CD4-positive, alpha-beta T cell treated with Interleukin-21 for 1 hour (primary cell): ENCODE results near the gene NEUROD2.
A peak's percentile ranks its signal among the peaks of the same experiment; 100 is the strongest.

Experiments used
- DNase-seq: peaks from one replicate; pipeline ENCODE4 v3.0.0-alpha.2; 2020

Gene NEUROD2

DNA sequence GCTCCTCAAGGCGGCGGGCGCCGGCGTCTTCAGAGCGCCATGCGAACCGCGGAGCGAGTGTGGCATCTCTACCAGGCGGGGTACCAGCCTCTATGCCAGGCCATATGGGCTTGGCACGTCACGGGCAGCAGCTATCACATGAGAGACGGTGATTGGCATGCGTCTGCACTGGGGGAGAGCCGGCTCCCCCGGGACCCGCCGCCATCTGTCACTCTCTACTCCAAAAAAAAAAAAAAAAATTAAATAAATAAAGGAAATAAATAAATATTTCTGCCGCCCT is at the start of gene NEUROD2:
NEUROD2 (minus strand) TSS at position 70 of the 280 bp plus-strand sequence. CDS start 1,321 bp downstream, outside the sequence.
- DNase-seq: no peak

GRCh38 chr17:39655105-39655504 is 47.4 kb upstream of the NEUROD2 start:
- DNase-seq: no peak

DNA sequence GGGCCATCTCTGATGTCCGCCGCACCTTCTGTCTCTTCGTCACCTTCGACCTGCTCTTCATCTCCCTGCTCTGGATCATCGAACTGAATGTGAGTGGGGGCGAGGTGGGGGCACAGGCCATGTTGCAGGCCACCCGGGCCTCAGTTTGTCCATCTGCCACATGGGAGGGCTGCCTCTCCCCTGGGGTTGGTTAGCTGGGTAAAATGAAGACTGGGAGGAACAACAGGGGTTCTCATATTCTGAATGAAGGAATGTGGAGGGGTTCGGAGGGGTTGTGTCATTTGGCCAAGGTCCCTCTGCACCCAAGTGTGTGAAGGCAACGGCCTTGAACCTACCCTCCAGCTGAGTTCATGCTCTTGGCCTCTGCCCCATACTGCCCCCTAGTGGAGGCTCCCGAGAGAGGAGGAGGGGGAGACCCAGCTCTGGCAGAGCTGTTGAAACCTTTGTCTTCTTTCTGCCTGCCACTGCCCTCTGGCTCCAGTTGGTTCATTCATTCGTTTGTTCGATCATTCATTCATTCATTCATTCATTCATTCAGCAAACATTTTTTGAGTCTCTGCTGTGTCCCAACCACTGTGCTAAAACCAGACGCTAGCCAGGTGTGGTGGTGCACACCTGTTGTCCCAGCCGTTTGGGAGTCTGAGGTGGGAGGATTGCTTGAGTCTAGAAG is 46.1 kb upstream of the NEUROD2 start:
- peak; percentile 82 for DNase-seq

DNA sequence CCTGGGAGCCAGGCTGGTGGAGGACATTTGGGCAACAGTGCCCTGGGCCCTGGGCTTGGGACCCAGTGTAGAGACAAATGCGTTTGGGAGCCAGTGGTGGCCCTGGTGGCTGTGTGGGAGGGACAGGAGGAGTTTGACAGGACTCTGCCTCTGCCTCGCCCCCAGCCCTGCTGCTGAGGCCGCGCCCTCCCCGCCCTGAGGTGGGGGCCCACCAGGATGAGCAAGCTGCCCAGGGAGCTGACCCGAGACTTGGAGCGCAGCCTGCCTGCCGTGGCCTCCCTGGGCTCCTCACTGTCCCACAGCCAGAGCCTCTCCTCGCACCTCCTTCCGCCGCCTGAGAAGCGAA is 45.6 kb upstream of the NEUROD2 start:
- no peak for DNase-seq

- DNase-seq: no peak
These were observed 45.0 kb upstream of the NEUROD2 start for GRCh38 chr17:39652587-39653315.

GRCh38 chr17:39651923-39652586 is 44.3 kb upstream of the NEUROD2 start:
- DNase-seq: no peak

- DNase-seq: no peak
These were observed 42.4 kb upstream of the NEUROD2 start for GRCh38 chr17:39650121-39650579.

- no peak for DNase-seq
These were observed 41.1 kb upstream of the NEUROD2 start for GRCh38 chr17:39648616-39649366.

- no peak for DNase-seq
These were observed 39.5 kb upstream of the NEUROD2 start for GRCh38 chr17:39647256-39647655.

- no peak for DNase-seq
These were observed 35.6 kb upstream of the NEUROD2 start for GRCh38 chr17:39643271-39643670.

DNA sequence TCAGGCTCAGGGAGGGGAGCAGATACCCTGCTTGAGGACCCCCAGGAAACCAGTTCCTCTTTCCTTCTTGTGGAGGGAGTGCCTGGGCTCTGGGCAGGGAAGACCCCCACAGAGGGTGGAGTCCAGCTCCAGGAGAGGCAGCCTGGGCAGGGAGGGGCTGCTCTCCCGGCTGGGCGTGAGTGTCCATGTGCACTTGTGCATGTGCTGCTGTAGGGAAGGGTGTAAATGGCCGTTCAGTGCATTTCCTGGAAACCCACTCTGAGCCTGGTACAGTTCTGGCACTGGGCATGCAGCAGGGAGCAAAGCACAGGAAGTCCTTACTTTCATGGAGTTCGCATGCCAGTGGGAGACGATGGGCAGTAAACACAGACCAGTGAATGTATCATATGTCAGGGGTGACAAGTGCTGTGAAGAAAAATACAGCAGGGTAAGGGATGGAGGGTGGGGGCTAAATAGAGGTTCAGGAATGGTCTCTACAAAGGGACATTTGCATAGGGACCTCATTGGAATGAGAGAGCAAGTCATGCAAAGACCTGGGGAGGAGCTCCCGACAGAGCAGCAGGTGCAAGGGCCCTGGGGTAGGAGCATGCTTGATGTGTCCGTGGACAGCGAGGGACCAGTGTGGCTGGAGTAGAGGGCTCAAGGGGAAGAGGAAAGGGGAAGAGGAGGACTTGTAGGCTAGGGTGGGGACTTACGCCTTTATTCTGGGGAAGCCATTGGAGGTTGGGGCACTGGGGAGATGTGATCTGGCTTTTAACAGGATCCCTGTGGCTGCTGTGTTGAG is 34.8 kb upstream of the NEUROD2 start:
- no peak for DNase-seq

- DNase-seq: no peak
These were observed 34.2 kb upstream of the NEUROD2 start for GRCh38 chr17:39641883-39642282.

DNA sequence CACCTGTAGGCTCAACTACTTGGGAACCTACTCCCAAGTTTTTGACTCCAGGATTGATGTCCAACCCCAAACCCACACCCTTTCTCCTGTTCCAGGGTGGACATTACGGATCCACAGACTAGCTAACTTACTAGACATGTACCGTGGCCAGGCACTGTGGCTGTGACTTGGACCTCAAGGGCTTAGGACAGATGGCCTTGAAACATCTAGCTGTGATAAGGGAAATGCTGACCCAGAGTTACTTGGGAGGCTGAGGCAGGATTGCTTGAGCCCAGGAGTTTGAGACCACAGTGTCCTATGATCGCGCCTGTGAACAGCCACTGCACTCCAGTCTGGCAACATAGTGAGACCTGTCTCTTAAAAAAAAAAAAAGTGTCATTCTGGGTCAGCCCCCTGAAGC is 33.4 kb upstream of the NEUROD2 start:
- no peak for DNase-seq

DNA sequence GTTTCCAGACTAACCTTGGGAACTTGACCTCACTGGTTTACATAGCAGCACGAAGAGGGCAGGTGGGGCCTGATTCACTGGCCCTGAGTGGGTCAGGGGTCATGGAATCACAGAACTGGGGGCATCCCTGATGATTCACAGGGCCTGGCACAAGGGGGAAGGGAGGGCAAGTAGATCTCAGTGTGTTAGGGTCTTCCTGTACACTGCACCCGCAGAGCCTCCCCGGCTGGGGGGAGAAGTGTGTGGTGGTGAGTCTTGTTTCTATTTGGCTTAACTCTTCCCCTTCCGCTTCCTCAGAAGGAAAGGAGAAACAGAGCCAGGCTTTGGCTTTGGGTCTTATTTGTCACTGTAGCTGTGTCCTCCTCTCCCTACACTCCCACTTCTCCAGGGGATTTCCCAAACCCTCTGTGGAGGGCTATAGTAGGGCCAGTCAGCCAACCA is 32.9 kb upstream of the NEUROD2 start:
- no peak for DNase-seq

GRCh38 chr17:39639566-39640458 is 32.1 kb upstream of the NEUROD2 start:
- DNase-seq: no peak

DNA sequence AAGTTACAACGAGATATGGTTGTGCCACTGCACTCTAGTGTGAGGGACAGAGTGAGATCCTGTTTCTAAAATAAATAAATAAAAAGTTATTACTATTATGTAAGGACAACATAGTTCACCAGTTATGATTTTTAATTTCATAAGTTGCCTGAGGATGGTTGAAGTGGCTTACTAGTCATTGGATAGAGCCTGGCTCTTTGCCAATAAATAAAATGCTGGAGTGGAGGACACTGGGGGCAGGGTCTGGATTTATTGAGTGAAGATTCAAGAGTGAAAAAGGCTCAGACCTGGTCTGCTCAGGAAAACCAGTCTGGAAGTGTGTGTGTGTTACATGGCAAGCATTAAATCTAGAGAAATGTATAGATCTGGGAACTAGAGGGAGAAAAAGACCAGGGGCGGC is 31.3 kb upstream of the NEUROD2 start:
- DNase-seq: no peak

GRCh38 chr17:39638317-39638716 is 30.6 kb upstream of the NEUROD2 start:
- DNase-seq: no peak

- DNase-seq: peak; percentile 90
These were observed 29.4 kb upstream of the NEUROD2 start, which contains the start of gene STARD3 for GRCh38 chr17:39636927-39637736. STARD3 (plus strand) TSS chr17:39637144; CDS start chr17:39653532, 16,388 bp downstream.

DNA sequence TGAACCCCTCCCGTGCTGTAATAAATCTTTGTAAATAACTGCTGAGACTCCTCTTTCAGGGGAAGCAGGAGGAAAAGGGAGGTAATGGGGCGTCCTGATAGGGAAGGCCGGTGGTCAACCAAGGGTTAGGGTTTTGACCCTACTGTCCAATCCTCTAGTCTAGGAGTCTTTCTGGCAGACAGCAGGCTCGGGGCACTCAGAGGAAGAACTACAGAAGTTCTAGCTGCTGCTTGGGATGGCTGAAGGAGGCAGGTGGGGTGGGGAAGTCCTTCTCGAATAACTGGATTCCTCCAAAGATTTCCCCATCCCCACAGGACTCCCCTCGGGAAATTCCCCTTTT is 28.8 kb upstream of the NEUROD2 start:
- no peak for DNase-seq

GRCh38 chr17:39635614-39636176 is 28.0 kb upstream of the NEUROD2 start:
- DNase-seq: no peak
